Mesodermal cell (in vitro differentiated cells): ENCODE measurements around the gene P2RX6. TPM values are rescaled to one million over a fixed set of nuclear protein-coding genes. Genes with fewer than 3 reads are reported as not detected.
"Not testable (repeated sequence)": the region's sequence is repeated elsewhere in the genome, so short reads cannot be mapped to it uniquely, and the experiment has no call there.

Source experiments
- H3K27ac ChIP-seq: 2 replicates; pipeline ENCODE4 v1.7.0; 2013; ENCODE audit warnings: mild to moderate bottlenecking, low read depth, low read length, moderate library complexity; ENCODE audit not compliant: severe bottlenecking
- H3K36me3 ChIP-seq: 2 replicates; pipeline ENCODE4 v1.7.1; 2013; ENCODE audit warnings: mild to moderate bottlenecking, low read length, moderate library complexity; ENCODE audit not compliant: control insufficient read depth, insufficient read depth
- H3K4me1 ChIP-seq: one replicate; pipeline ENCODE4 v1.7.1; 2013; ENCODE audit warnings: mild to moderate bottlenecking, low read length; ENCODE audit not compliant: insufficient read depth, control insufficient read depth, poor library complexity, severe bottlenecking
- H3K4me3 ChIP-seq: 2 replicates; pipeline ENCODE4 v1.7.0; 2013; ENCODE audit warnings: low read length, control low read depth, mild to moderate bottlenecking; ENCODE audit not compliant: insufficient read depth, poor library complexity, severe bottlenecking; ENCODE audit errors: extremely low read depth
- H3K9me3 ChIP-seq: 2 replicates; pipeline ENCODE4 v1.7.1; 2013; ENCODE audit warnings: mild to moderate bottlenecking, low read length, moderate library complexity; ENCODE audit not compliant: control insufficient read depth
- WGBS, 2 experiments: methylation state at CpG; one replicate each; pipeline ENCODE4 v1.1.5; 2013; ENCODE audit warnings: missing lambda C conversion rate in 2 of 2; ENCODE audit not compliant: insufficient coverage in 2 of 2; 5-methylcytosine and 5-hydroxymethylcytosine counted together
- polyA plus RNA-seq, 2 experiments: library from polyadenylated mRNA; stranded (reverse); fragments of 50-300 nt; gene quantifications; one replicate each; pipeline ENCODE4 v1.2.3, GENCODE V29; 2013

Gene P2RX6
- 2.5 TPM for polyA plus RNA-seq (2013, experiment 1 of 2)
- polyA plus RNA-seq (2013, experiment 2 of 2): 2.1 TPM

DNA sequence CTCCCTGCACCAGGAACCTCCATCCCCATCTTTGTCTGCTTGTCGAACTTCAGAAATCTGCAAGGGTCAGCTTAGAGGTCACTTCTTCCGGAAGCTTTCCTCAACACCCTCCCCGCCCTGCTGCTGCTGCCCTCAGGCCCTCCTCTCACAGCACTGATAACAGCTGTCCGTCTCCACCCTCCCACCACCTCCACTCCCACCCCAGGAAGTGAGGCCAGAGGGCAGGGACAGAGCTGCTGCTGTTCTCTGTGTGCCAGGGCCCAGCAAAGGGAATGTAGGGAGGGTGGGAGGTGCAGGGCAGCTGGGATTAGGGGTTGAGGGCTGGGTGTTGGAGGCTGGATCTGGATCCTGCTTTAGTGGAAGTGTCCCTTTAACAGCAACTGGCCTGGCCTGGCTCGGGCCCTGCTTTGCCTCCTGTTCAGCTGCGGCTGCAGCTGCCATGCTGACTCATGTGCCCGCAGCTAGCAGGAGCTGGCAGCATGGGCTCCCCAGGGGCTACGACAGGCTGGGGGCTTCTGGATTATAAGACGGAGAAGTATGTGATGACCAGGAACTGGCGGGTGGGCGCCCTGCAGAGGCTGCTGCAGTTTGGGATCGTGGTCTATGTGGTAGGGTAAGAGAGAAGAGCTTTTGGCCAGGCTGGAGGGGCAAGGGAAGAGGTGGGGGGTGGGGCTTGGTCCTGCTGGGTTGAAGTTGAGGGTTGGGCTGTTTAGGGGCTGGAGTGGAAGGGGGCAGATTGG is at the start of gene P2RX6:
TSS of gene P2RX6 (plus strand) at position 440 of the 740 bp plus-strand sequence. CDS start at position 450, 10 bp downstream.
- WGBS, 2 experiments: 30 to 48% methylated on average over 9 to 10 of the region's 12 CpGs
- Histone ChIP-seq H3K4me1 (peaks cover 18% of the 10 kb centered on the region), H3K27ac (peak within 1 kb of the TSS; percentile 96), H3K4me3 (peak within 1 kb of the TSS; percentile 52), H3K9me3 (no peaks in the 10 kb centered on the region), H3K36me3 (no peaks in the 10 kb centered on the region)

DNA sequence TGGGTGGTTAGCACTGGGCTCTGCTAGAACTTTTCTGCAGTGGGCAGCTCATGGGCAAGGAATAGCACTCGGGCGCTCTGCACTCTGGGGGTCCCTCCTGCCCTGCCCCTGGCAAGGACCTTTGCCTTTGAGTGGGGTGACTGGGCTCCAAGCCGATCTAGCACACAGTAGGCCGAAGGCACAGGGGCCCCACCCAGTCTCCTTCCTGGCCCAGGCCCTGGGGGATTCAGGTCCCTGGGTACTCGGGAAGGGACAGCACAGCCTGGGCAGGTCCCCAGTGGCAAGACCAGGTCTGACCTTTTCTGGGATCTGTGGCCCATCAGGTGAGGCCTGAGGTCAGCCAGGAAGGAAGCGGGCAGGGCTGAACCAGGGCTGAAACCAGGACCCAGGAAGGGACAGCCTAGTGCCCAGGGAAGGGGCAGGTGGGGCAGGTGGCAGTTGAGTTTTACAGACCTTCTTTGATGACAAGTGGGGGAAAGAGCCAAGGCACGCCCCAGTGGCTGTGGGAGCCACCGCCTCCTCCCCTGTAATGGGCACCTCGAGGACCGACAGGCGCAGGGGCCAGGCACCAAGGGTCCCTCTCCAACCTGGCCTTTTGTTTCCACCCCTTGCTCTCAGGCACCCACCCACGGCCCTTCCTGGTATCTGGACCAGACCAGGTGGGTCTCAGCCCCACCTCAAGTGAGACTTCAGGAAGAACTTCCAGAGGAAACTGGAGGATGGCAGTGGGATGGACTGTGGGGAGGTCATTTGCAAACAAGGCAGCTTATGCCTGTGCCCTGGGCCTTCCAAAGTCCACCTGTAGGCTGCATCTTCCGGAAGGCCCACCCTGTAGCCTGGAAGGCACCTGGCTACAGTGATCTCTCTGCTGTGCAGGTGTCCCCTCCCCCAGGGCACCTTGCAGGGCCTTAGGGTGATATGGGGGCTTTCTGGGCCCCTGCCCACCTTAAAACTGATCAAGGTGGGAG is 48.8 kb upstream of the P2RX6 start:
- H3K27ac ChIP-seq: no peak overlapping the region
- 83 to 89% methylated on average over 12 to 13 of the region's 13 CpGs for WGBS, 2 experiments
- peaks cover 2% of the 10 kb centered on the region for H3K4me1 ChIP-seq
- no peaks in the 10 kb centered on the region for H3K36me3 ChIP-seq
- no peaks in the 10 kb centered on the region for H3K9me3 ChIP-seq
- no peak overlapping the region for H3K4me3 ChIP-seq

DNA sequence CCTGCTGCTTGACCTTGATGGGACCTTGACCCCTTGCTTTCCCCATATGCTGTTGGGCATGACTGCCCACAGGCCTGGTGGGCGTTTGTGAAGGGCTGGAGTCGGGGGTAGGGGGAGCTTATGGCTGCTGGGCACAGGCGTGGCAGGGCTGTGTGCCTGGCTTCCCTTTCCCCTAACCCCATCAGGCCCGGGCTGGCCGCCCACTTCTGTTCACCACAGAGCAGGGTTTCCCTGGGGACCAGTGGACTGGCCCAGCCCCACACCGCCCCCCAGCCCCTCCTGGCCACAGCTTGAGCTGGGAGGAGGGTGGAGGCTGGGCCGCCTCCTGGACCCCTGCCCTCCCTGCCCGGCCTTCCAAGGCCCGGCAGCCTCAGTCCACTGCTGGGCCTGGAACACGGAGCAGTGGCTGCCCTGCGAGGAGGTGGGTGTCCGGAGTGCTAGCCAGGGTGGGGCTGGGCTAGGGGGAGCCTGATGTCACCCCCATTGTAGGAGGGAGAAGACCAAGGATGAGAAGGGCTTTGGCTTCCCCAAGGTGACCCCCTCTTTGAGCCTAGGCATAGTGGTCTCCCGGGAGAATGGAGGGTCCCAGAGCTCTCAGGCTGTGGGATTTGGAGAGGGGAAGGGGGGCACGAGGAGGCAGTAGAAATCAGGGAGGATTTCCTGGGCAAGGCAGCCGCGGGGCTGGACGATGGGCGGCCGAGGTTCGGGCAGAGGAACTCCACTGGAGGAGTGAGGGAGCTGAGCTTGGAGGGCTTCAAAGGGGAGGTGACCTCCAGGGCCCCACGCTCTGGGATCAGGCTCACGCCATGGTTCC is 47.9 kb upstream of the P2RX6 start, which contains the start of gene AIFM3:
TSS of gene AIFM3 (plus strand) at position 373 of the 814 bp plus-strand sequence. CDS start 690 bp downstream, outside the sequence.
- H3K9me3 ChIP-seq: no peaks in the 10 kb centered on the region
- WGBS, 2 experiments: 57 to 80% methylated on average over 8 to 11 of the region's 22 CpGs
- H3K36me3 ChIP-seq: no peaks in the 10 kb centered on the region

DNA sequence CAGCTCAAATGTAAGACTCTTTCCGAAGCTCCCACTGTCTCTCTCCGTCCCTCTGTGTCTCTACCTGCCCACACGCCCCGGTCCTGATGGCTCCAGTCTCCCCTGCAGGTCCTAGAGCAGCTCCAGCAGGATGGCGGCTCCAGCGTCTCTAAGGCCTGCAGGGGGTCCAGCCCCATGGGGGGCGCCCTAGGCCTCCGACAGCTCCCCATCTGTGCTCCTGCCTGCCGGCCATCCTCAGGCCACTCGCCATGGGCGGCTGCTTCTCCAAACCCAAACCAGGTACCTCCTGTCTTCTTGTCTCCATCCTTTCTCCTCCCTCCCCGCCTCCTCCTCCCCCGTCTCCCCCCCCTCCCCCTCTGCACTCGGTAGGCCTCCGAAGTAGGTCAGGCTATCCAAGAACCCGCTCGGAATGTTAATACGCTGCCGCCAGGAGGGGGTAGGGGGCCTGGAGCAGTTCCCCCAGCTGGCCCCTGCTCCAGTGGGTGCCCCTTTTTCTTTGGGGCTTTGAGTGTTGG is 47.2 kb upstream of the P2RX6 start:
- Histone ChIP-seq H3K27ac (no peak overlapping the region), H3K9me3 (no peaks in the 10 kb centered on the region), H3K4me1 (peaks cover 5% of the 10 kb centered on the region), H3K36me3 (no peaks in the 10 kb centered on the region), H3K4me3 (no peak overlapping the region)
- WGBS, 2 experiments: 12 to 27% methylated on average over 7 to 8 of the region's 19 CpGs

More for the DNA sequence above, 47.9 kb upstream of the P2RX6 start, which contains the start of gene AIFM3:
- no peak within 1 kb of the TSS for H3K27ac ChIP-seq
- peaks cover 3% of the 10 kb centered on the region for H3K4me1 ChIP-seq
- no peak within 1 kb of the TSS for H3K4me3 ChIP-seq

DNA sequence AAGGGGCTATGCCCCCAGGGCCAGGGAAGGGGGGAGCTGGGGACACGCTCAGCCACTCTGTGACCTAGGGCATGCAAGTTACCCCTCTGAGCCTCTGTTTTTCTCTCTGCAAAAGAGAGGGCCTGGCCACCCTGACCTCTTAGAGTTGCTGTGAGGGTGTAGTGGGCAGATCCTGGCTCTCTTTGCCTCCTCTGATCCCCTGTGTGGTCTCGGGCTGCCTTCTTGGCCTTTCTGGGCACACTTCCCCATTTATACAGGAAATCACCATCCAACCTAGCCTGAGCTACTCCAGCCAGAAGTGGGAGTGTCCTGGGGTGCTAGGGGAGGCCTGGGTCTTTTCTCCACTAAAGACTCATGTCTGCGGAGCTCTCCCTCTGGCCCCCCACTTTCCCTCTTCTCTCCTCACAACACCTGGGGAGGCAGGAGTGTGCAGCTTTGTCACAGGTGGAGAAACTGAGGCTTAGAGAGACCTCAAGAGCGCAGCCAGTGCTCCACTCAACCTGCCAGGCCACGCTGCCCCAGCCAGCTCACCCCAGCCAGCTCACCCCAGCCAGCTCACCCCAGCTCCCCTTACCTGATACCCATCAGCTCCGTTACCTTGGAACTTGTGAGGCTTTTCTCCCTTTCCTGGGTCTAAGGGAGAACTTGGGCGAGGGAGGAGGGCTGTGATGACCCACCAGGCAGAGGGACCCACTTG is 46.5 kb upstream of the P2RX6 start:
- no peaks in the 10 kb centered on the region for H3K9me3 ChIP-seq
- no peak overlapping the region for H3K27ac ChIP-seq
- peaks cover 8% of the 10 kb centered on the region for H3K4me1 ChIP-seq
- H3K4me3 ChIP-seq: no peak overlapping the region
- 86 to 90% methylated on average over 6 of the region's 7 CpGs for WGBS, 2 experiments
- H3K36me3 ChIP-seq: no peaks in the 10 kb centered on the region

DNA sequence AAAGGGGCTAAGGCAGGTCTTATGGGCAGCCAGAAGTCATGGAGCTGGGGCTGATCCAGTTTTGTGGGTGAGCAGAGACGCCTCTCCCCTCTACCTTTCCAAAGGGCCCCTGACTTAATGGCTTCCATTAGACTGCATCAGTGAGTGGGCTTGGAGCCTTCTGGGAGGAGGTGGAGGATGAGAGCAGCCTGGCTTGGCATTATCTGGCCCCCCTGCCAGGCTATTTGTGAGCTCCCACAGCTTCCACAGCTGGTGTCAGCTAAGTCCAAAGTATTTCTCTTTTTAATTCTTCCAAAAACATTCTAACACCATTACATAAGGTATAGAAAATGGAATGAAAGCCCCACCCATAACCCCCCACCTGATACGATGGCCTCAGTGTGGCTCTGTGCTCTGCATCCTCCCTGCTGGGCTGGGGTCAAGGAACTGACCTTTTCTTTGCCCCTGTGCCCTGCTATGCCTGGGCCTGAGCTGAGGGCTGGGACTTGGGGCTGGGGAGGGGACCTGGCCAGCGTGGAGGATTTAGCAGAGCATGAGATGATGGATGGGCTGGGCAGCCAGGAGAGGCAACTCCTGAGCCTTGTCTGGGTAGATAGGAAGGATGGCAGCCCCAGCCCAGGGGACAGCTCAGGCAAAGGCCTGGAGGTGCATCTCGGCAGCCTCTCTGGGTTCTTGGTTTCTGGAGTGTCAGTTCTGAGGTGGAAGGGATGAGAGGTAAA is 43.9 kb upstream of the P2RX6 start:
- Histone ChIP-seq H3K9me3 (no peaks in the 10 kb centered on the region), H3K36me3 (no peaks in the 10 kb centered on the region), H3K4me3 (no peak overlapping the region), H3K27ac (no peak overlapping the region), H3K4me1 (peaks cover 6% of the 10 kb centered on the region)
- 55 to 62% methylated on average over 2 of the region's 4 CpGs for WGBS, 2 experiments

DNA sequence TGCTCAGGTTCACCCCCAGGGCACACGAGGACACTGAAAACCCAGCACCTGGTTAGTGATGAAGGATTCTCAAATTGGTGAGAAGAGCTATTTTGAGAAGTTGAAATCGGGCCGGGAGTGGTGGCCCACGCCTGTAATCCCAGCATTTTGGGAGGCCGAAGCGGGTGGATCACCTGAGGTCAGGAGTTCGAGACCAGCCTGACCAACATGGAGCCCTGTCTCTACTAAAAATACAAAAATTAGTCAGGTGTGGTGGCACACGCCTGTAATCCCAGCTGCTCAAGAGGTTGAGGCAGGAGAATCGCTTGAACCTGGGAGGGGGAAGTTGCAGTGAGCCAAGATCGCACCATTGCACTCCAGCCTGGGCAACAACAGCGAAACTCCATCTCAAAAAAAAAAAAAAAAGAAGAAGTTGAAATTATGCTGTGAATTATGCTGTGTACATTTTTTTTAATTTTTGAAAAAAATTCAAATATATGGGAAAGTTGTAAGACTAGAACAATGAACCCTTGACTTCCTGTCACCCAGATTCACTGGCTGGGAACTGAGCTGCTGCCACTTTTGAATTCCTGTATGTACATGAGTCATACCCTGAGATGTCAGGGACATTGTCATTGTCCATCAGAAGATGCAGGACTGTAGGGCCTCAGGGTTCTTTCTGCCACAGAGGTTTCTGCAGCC is 42.8 kb upstream of the P2RX6 start:
- H3K27ac ChIP-seq, H3K4me3 ChIP-seq, H3K9me3 ChIP-seq, H3K4me1 ChIP-seq, H3K36me3 ChIP-seq: not testable (repeated sequence)
- 93 to 98% methylated on average over 5 to 6 of the region's 11 CpGs for WGBS, 2 experiments

DNA sequence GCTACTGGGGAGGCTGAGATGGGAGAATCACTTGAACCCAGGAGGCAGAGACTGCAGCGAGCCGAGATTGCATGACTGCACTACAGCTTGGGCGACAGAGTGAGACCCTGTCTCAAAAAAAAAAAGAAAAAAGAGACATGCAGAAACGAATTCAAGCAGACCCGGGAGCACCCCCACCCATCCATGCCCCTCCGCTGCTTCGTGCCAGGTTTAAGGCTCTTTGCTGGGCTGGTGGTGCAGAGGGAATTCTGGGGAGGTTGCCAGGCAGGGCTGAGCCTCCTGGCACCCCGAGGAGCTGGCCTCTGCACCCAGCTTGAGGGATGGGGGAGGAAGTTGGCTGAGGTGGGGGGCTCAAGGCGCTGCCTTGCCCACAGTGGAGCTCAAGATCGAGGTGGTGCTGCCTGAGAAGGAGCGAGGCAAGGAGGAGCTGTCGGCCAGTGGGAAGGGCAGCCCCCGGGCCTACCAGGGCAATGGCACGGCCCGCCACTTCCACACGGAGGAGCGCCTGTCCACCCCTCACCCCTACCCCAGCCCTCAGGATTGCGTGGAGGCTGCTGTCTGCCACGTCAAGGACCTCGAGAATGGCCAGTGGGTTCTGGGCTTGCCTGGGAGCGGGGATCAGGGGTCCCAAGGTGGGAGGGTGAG is 41.9 kb upstream of the P2RX6 start:
- Histone ChIP-seq H3K27ac (no peak overlapping the region), H3K4me3 (no peak overlapping the region), H3K4me1 (peaks cover 6% of the 10 kb centered on the region), H3K36me3 (no peaks in the 10 kb centered on the region), H3K9me3 (no peaks in the 10 kb centered on the region)
- WGBS, 2 experiments: 90 to 98% methylated on average over 5 to 7 of the region's 21 CpGs
